Activated CD4-positive, alpha-beta memory T cell treated with anti-CD3 and anti-CD28 coated beads, Interleukin-2, amount 10 ng/mL, durations not matched to agents 7 days and 5 days (primary cell): ENCODE data around the gene RDH16. TPM values are rescaled to one million over a fixed set of nuclear protein-coding genes. Genes with fewer than 3 reads are reported as not detected.
"Not testable (repeated sequence)": the region's sequence is repeated elsewhere in the genome, so short reads cannot be mapped to it uniquely, and the experiment has no call there.

Experiments
- CTCF ChIA-PET: fragments of 350-600 bp; sonication (Branson Sonifier 250); formaldehyde crosslinking; loops from one replicate; lab custom pipeline; 2021; ENCODE audit warnings: antibody characterized with exemption, inconsistent platforms; lab: Charles Lee
- POLR2A ChIA-PET: fragments of 350-600 bp; sonication (Branson Sonifier 250); formaldehyde crosslinking; loops from one replicate; lab custom pipeline; 2021; ENCODE audit warnings: antibody characterized with exemption; lab: Charles Lee
- DNase-seq: peaks from one replicate; pipeline ENCODE4 v3.0.0-alpha.2; 2020
- H3K27ac Mint-ChIP-seq: one replicate; pipeline ENCODE4 v1.8.0; 2021; ENCODE audit warnings: mild to moderate bottlenecking, mixed read lengths
- H3K27me3 Mint-ChIP-seq: one replicate; pipeline ENCODE4 v1.8.0; 2021; ENCODE audit warnings: mixed read lengths
- H3K36me3 Mint-ChIP-seq: one replicate; pipeline ENCODE4 v1.8.0; 2021; ENCODE audit warnings: low read depth, mixed read lengths
- H3K4me1 Mint-ChIP-seq: one replicate; pipeline ENCODE4 v1.8.0; 2021; ENCODE audit warnings: mixed read lengths
- H3K4me3 Mint-ChIP-seq: one replicate; pipeline ENCODE4 v1.8.0; 2021; ENCODE audit warnings: mild to moderate bottlenecking, mixed read lengths
- H3K9me3 Mint-ChIP-seq: one replicate; pipeline ENCODE4 v1.8.0; 2021; ENCODE audit warnings: mixed read lengths
- total RNA-seq, 2 experiments: library from RNA; stranded (reverse); gene quantifications; one replicate each; pipeline ENCODE4 v1.2.3, GENCODE V29; 2021

RDH16 gene
- total RNA-seq, 2 experiments from 2014 or later: 0.28 to 0.53 TPM

DNA sequence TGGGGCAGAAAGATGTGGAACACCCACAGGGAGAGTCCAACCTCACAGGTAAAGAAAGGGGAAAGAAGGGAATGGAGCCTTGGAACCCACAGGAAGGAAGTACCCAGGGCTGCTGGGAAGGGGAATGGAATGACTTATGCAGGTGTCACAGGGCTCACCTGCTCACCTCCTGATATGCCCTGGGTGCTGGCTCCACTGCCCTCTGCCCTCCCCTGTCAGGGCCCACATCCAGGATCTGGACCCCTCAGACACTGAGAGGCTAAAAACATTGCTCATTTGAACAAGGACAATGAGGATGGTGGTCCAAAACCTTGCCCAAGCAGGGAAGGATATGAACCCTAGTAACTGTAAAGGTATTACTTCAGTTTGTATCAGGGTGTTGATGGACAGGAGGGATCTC, 29.6 kb upstream of the RDH16 start:
- Mint-ChIP-seq H3K36me3 (no peaks in the 10 kb centered on the region), H3K4me3 (no peak overlapping the region), H3K27me3 (peaks cover 6% of the 10 kb centered on the region), H3K27ac (no peak overlapping the region), H3K4me1 (peaks cover 22% of the 10 kb centered on the region), H3K9me3 (no peaks in the 10 kb centered on the region)
- no peak for DNase-seq
- POLR2A ChIA-PET: interaction anchor here (1.0 kb wide), 1 partner anchor 12 kb away, joined by 3 read pairs; no protein-coding TSS in a partner anchor
- CTCF ChIA-PET: interaction anchor here (0.6 to 5.0 kb wide), 9 partner anchors 10 to 296 kb away, joined by 3 to 53 read pairs (median 5); partner anchors contain the start of gene HSD17B6

DNA sequence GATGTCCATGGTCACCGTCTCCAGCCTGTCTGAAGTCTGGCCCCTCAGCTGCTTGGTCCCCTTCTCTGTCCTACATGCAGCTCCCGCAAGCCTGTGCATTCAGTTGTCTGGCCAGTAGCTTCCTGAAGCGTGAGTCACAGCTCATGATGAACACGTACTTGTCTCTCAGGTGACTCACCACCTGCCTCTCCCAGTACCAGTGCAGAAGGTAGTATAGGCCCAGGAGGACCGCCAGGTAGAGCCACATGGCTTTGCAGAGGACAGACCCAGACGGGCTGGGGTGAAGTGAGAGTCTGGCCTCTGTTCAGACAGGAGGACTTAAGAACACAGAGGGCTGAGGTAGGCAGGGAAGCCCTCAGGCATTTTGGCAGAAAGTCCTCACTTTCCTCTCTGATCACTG, 28.3 kb upstream of the RDH16 start:
- H3K4me3 Mint-ChIP-seq, H3K27ac Mint-ChIP-seq, H3K9me3 Mint-ChIP-seq, DNase-seq, H3K27me3 Mint-ChIP-seq, H3K36me3 Mint-ChIP-seq, POLR2A ChIA-PET: not testable (repeated sequence)
- CTCF ChIA-PET: interaction anchor here (0.5 to 5.0 kb wide), 6 partner anchors 14 to 228 kb away, joined by 3 to 53 read pairs (median 3); no protein-coding TSS in a partner anchor
- H3K4me1 Mint-ChIP-seq: peaks cover 12% of the 10 kb centered on the region

DNA sequence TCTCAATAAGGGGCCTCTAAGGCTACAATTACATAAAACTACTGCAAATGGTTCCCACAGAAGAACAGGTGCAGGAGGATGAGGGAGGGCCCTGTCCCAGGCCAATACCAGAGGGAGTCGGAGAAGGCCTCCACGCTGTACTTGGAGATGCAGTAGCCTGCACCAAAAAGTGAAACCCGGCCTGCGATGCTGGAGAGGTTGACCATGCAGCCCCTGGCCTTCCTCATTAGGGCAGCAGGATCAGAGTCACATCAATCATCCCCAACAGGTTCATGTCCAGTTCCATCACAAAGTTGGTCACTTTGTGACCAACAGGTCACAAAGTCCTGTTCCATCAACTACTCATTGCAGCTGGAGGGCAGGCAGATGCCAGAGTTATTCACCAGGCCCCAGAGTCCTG, 26.0 kb upstream of the RDH16 start:
- DNase-seq: no peak
- peaks cover 6% of the 10 kb centered on the region for H3K4me1 Mint-ChIP-seq
- H3K27me3 Mint-ChIP-seq: peaks cover 3% of the 10 kb centered on the region
- ChIA-PET CTCF (no interaction called here), POLR2A (no interaction called here)
- H3K36me3 Mint-ChIP-seq: no peaks in the 10 kb centered on the region
- no peak overlapping the region for H3K4me3 Mint-ChIP-seq
- H3K27ac Mint-ChIP-seq: no peak overlapping the region
- H3K9me3 Mint-ChIP-seq: no peaks in the 10 kb centered on the region

DNA sequence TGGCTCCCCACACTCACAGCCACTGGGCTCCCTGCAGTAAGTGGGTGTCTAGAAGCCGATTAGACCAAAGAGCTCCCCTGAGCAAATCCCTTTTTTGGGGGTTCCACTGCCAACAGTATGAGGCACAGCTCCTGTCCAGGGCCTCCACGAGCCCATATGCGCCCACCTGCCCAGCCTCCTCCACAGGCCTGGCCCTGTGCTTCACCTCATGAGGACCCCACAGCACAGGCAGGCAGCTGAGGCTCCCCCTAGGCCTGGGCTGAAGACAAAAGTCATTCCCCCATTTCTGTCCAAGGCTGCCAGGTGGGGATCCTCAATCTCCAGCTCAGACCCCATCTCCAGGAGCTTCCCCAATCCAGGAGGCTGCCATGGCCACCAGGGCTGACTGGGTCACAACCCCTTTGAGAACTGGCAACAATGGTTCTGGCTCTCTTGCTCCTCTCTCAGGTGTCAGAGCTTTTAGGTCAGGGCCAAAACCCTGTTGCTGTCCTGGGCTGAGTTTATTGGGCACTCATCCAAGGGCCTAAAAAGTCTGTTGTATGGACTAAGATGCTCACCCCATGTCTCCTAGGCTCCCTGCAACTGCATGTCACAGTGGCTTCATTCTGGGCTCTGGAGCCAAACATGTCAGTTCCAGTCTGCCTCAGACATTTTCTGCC, 25.3 kb upstream of the RDH16 start:
- H3K27ac Mint-ChIP-seq, H3K9me3 Mint-ChIP-seq, H3K27me3 Mint-ChIP-seq, H3K36me3 Mint-ChIP-seq, H3K4me1 Mint-ChIP-seq, DNase-seq, CTCF ChIA-PET, POLR2A ChIA-PET, H3K4me3 Mint-ChIP-seq: not testable (repeated sequence)

DNA sequence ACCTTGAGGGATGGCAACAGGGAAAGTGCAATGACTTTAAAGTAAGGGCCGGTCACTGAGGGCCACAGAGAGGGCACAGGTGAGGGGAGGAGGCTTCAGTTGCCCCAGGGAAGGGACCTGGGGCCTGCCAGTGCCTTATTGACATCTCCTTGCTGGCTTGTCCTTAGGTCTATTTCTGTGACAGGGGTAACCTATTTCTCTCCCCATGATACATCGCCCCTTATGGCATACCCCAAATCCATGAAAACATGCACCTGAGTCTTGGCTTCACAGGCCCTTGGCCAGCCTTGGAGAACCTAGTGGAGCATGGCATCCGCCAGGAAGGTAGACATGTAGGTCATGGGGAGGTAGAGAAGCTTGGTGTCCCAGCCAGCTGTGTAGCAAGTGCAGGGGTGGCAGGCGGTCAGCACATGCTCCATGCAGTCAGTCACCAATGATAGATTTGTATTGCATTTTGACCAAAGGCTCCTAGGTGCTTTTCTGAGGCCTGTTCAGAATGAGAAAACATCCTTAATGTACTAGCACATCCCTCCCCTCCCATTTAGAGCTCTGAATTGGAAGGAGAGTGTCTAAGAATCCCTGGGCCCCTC, 23.6 kb upstream of the RDH16 start:
- CTCF ChIA-PET: interaction anchor here (1.0 kb wide), 1 partner anchor 224 kb away, joined by 3 read pairs; no protein-coding TSS in a partner anchor
- no peak for DNase-seq
- Mint-ChIP-seq H3K9me3 (no peaks in the 10 kb centered on the region), H3K4me3 (no peak overlapping the region), H3K27ac (no peak overlapping the region), H3K27me3 (no peaks in the 10 kb centered on the region), H3K36me3 (no peaks in the 10 kb centered on the region), H3K4me1 (peaks cover 1% of the 10 kb centered on the region)
- POLR2A ChIA-PET: no interaction called here

DNA sequence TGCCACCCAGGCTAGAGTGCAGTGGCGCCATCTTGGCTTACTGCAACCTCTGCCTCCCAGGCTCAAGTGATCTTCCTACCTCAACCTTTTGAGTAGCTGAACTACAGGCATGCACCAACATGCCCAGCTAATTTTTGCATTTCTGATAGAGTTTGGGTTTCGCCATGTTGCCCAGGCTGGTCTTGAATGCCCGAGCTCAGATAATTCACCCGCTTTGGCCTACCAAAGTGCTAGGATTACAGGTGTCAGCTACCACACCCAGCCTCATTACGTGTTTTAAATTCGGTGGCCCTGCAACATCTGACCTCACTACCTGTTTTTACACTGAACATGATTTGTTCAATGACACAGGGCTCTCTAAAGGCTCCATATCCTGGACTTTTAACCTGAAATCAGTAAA, 22.9 kb upstream of the RDH16 start:
- Mint-ChIP-seq H3K27ac (no peak overlapping the region), H3K27me3 (no peaks in the 10 kb centered on the region), H3K9me3 (no peaks in the 10 kb centered on the region), H3K36me3 (no peaks in the 10 kb centered on the region), H3K4me1 (no peaks in the 10 kb centered on the region), H3K4me3 (no peak overlapping the region)
- ChIA-PET POLR2A (no interaction called here), CTCF (no interaction called here)
- DNase-seq: no peak

DNA sequence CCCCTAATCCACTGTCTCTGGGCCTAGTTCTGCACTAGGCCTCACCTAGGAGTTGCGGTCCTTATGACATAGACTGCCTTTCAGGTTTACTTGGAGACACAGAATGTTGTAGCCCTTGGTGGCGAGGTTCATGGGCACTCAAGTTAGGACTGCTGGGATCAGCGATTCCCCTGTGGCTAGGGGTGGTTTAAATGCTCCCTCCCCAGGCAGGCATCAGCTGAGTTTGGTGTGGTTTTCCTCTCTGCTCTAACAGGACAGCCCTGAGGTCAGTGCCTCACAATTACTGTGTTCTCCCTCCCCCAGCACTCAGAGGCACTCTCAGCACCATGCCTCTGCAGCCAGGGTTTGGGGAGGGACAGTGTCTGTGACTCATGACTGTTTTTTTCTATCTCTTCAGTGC, 22.2 kb upstream of the RDH16 start:
- ChIA-PET POLR2A (no interaction called here), CTCF (no interaction called here)
- Mint-ChIP-seq H3K4me1 (no peaks in the 10 kb centered on the region), H3K4me3 (no peak overlapping the region), H3K36me3 (no peaks in the 10 kb centered on the region), H3K9me3 (no peaks in the 10 kb centered on the region), H3K27ac (no peak overlapping the region), H3K27me3 (no peaks in the 10 kb centered on the region)
- no peak for DNase-seq

DNA sequence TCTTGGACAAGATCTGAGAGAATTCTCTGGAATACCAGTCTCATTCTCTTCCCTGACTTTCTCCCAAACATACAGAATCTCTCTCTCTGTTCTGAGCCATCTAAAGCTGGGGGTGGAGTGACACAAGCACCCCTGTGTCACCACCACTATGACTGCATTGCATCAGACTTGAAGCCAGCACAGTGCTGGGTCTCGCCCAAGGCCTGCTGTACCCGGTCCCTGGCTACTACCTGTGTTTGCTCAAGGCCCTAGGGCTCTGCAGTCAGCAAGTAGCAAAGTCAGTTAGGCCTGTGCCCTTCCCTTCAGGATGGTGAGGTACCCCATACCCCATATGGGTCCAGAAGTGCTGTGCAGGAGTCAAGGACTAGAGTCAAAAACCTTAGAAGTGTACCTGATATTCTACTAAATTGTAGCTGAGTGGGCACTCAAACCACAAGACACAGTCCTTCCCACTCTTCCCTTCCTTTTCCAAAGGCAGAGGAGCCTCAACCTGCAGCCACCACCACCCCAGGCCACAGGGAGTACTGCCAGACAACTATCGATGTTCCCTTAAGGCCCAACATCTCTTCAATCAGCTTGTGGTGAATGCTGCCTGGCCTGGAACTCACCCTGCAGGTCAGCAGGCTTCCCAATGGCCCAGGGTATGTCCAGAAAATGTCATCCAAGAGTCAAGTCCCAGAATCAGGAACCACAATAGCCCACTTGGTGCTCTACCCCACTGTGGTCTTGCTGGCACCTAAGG, 21.2 kb upstream of the RDH16 start:
- Mint-ChIP-seq H3K27ac (no peak overlapping the region), H3K4me3 (no peak overlapping the region), H3K27me3 (no peaks in the 10 kb centered on the region), H3K9me3 (no peaks in the 10 kb centered on the region), H3K4me1 (no peaks in the 10 kb centered on the region), H3K36me3 (no peaks in the 10 kb centered on the region)
- no peak for DNase-seq
- CTCF ChIA-PET: no interaction called here
- POLR2A ChIA-PET: no interaction called here

DNA sequence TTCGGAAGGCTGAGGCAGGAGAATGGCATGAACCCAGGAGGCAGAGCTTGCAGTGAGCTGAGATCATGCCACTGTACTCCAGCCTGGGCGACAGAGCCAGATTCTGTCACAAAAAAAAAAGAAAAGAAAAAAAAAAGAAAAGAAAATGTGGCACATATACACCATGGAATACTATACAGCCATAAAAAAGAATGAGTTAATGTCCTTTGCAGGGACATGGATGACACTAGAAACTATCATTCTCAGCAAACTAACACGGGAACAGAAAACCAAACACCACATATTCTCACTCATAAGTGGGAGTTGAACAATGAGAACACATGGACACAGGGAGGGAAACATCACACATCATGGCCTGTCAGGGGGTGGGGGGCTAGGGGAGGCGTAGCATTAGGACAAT, 20.0 kb upstream of the RDH16 start:
- H3K9me3 Mint-ChIP-seq, CTCF ChIA-PET, H3K27me3 Mint-ChIP-seq, H3K36me3 Mint-ChIP-seq, H3K4me3 Mint-ChIP-seq, H3K27ac Mint-ChIP-seq, DNase-seq, H3K4me1 Mint-ChIP-seq, POLR2A ChIA-PET: not testable (repeated sequence)

DNA sequence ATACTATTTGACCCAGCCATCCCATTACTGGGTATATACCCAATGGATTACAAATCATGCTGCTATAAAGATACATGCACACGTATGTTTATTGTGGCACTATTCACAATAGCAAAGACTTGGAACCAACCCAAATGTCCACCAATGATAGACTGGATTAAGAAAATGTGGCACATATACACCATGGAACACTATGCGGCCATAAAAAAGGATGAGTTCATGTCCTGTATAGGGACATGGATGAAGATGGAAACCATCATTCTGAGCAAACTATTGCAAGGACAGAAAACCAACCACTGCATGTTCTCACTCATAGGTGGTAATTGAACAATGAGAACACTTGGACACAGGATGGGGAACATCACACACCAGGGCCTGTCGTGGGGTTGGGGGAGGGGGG, 16.8 kb upstream of the RDH16 start:
- CTCF ChIA-PET, DNase-seq, H3K9me3 Mint-ChIP-seq, H3K4me3 Mint-ChIP-seq, H3K27ac Mint-ChIP-seq, H3K4me1 Mint-ChIP-seq, POLR2A ChIA-PET, H3K36me3 Mint-ChIP-seq: not testable (repeated sequence)
- H3K27me3 Mint-ChIP-seq: peaks cover 12% of the 10 kb centered on the region

DNA sequence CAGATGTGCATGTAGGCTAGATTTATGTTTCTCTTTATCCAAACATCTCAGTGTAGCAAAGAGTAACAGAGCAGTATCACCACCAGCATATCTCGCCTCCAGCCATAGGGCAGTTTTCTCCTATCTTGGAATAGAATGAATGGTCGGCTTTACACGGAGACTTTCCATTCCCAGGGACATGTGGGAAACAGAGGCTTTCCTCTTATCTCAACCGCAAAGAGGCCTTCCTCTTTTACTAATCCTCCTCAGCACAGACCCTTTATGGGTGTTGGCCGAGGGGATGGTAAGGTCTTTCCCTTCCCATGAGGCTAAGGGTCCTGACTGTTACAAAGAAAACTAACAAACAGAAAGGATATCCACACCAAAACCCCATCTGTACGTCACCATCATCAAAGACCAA, 11.5 kb upstream of the RDH16 start:
- H3K9me3 Mint-ChIP-seq, DNase-seq, CTCF ChIA-PET, POLR2A ChIA-PET, H3K27ac Mint-ChIP-seq, H3K4me3 Mint-ChIP-seq, H3K36me3 Mint-ChIP-seq, H3K4me1 Mint-ChIP-seq: not testable (repeated sequence)
- H3K27me3 Mint-ChIP-seq: peaks cover 13% of the 10 kb centered on the region

DNA sequence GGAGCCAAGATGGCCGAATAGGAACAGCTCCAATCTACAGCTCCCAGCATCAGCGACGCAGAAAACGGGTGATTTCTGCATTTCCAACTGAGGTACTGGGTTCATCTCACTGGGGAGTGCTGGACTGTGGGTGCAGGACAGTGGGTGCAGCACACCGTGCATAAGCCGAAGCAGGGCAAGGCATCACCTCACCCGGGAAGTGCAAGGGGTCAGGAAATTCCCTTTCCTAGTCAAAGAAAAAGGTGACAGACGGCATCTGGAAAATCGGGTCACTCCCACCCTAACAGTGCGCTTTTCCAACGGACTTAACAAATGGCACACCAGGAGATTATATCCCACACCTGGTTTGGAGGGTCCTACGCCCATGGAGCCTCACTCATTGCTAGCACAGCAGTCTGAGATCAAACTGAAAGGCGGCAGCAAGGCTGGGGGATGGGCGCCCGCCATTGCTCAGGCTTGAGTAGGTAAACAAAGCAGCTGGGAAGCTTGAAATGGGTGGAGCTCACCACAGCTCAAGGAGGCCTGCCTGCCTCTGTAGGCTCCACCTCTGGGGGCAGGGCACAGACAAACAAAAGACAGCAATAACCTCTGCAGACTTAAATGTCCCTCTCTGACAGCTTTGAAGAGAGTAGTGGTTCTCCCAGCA, 8.7 kb upstream of the RDH16 start:
- H3K36me3 Mint-ChIP-seq, POLR2A ChIA-PET, CTCF ChIA-PET, DNase-seq, H3K27ac Mint-ChIP-seq, H3K27me3 Mint-ChIP-seq, H3K4me3 Mint-ChIP-seq, H3K9me3 Mint-ChIP-seq, H3K4me1 Mint-ChIP-seq: not testable (repeated sequence)

DNA sequence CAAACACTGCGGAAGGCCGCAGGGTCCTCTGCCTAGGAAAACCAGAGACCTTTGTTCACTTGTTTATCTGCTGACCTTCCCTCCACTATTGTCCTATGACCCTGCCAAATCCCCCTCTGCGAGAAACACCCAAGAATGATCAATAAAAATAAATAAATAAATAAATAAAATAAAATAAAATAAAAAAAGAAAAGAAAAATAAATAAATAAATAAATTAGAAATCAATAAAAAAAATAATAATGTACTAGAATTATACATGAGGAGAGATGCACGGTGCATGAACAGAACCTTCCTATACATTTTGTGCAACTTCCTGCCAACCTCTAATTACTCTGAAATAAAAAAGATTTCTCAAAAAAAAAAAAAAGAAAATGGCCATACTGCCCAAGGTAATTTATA, 7.7 kb upstream of the RDH16 start:
- H3K36me3 Mint-ChIP-seq, POLR2A ChIA-PET, CTCF ChIA-PET, H3K9me3 Mint-ChIP-seq, H3K4me1 Mint-ChIP-seq, H3K4me3 Mint-ChIP-seq, DNase-seq, H3K27ac Mint-ChIP-seq: not testable (repeated sequence)
- H3K27me3 Mint-ChIP-seq: peaks cover 11% of the 10 kb centered on the region
